GM10266 (cell line): Measurements from ENCODE around the gene PLCH1.
"Not testable (repeated sequence)": the region's sequence is repeated elsewhere in the genome, so short reads cannot be mapped to it uniquely, and the experiment has no call there.

Source experiments
- DNase-seq: peaks from one replicate; pipeline ENCODE4 v3.0.0; 2012; ENCODE audit errors: extremely low spot score
- TF ChIP-seq, protein P1 (sequence below): IDR thresholded peaks from 2 replicates; pipeline ENCODE4 v1.5.1; 2012; ENCODE audit warnings: mild to moderate bottlenecking, low read depth; ENCODE audit not compliant: control insufficient read depth, insufficient read depth; ENCODE audit errors: missing control alignments

Gene PLCH1

GRCh38 chr3:155411500-155412223 is 333.2 kb downstream of the PLCH1 start:
- no peak for DNase-seq
- TF ChIP-seq, protein P1, sequence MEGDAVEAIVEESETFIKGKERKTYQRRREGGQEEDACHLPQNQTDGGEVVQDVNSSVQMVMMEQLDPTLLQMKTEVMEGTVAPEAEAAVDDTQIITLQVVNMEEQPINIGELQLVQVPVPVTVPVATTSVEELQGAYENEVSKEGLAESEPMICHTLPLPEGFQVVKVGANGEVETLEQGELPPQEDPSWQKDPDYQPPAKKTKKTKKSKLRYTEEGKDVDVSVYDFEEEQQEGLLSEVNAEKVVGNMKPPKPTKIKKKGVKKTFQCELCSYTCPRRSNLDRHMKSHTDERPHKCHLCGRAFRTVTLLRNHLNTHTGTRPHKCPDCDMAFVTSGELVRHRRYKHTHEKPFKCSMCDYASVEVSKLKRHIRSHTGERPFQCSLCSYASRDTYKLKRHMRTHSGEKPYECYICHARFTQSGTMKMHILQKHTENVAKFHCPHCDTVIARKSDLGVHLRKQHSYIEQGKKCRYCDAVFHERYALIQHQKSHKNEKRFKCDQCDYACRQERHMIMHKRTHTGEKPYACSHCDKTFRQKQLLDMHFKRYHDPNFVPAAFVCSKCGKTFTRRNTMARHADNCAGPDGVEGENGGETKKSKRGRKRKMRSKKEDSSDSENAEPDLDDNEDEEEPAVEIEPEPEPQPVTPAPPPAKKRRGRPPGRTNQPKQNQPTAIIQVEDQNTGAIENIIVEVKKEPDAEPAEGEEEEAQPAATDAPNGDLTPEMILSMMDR = peak; percentile 11

GRCh38 chr3:155409336-155409735 is 335.5 kb downstream of the PLCH1 start:
- TF ChIP-seq, protein P1 = no peak
- DNase-seq = no peak

DNA sequence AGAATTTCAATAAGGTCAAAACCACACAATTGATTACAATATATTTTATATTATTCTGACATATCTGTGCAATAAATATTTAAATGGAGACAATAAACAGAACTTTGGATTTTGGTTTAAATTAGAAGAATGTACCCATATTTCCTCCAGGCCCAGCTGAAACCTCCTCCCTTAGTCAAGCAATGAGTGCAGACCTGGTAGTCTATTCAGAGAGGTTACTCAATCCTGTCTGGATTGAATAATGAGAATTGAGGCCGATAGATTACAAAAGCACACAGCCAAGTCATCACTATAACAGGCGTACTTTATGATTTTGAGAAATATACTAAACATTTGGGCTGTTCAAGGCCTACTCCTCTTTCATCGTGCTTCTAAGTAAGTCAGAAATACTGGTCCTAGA is 336.9 kb downstream of the PLCH1 start:
- TF ChIP-seq, protein P1 = no peak
- no peak for DNase-seq

DNA sequence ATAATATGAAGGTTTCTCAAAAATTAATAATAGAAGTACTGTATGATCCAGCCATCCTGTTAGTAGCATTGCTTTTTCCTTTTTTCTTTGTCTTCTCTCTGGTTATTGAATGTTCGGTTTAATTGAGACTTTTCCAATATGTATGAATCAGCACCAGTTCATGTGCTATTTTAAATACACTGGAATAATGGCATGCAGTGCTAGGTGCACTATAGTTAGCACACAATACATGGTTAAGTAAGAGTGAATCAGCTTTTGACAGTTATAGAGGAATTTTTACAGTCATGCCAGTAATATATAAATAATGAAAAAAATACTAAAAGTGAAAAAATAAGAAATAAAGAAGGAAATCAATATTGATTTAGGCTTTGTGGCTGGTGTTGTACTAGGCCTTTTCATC is 337.5 kb downstream of the PLCH1 start:
- DNase-seq = no peak
- TF ChIP-seq, protein P1 = no peak

GRCh38 chr3:155404486-155404885 is 340.4 kb downstream of the PLCH1 start:
- no peak for DNase-seq
- TF ChIP-seq, protein P1 = no peak

DNA sequence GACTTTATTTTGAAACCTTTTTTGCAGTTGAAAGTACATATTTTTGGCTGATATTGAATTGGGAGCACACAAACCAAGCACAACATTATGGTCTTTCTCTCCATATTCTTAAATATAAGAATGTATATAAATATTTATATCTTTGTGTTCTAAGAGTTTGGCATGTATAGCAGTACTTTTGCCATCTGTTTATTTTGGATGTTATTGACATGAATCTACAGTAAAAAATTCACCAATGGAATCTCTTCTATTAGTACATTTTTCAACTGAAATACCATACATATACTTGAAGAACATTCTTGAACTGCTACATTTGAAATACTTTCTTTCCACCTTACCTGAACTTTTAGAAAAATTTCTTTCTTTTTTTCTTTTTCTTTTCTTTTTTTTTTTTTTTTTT is 342.2 kb downstream of the PLCH1 start:
- no peak for DNase-seq

DNA sequence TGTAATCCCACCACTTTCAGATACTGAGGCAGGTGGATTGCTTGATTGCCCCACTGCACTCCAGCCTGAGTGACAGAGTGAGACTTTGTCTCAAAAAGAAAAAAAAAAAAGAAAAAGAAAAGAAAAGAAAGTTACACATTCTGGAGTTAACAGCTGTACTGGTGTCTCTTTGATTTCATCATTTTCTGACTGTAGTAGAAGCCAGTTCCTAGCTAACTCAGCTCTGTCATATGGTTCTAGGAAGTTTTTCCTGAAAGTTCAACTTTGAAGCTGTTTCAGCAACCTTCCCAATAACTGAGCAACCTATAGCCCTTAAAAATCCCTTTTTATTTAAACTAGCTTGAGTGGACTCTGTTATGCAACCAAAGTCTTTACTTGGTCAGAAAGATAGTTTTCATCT is 346.8 kb downstream of the PLCH1 start:
- TF ChIP-seq, protein P1 = no peak
- no peak for DNase-seq

More for the DNA sequence above, 342.2 kb downstream of the PLCH1 start:
- TF ChIP-seq, protein P1 = no peak

GRCh38 chr3:155394896-155395295 is 350.0 kb downstream of the PLCH1 start:
- not testable (repeated sequence) for DNase-seq
